H54 (cell line): ENCODE measurements around the gene HSP90AB1.
A peak's percentile ranks its signal among the peaks of the same experiment; 100 is the strongest.

Experiments
- DNase-seq: peaks from one replicate; pipeline ENCODE4 v3.0.0; 2011; ENCODE audit warnings: low spot score, mixed read lengths; ENCODE audit not compliant: insufficient read length
- FAIRE-seq: peaks from 3 replicates; lab custom pipeline; 2011; peaks lifted over from hg19 to GRCh38; lab: Jason Lieb, UNC
- POLR2A ChIP-seq: IDR thresholded peaks from 2 replicates; pipeline ENCODE4 v1.6.1; 2011; ENCODE audit warnings: low read depth, mild to moderate bottlenecking, low read length

Gene HSP90AB1

DNA sequence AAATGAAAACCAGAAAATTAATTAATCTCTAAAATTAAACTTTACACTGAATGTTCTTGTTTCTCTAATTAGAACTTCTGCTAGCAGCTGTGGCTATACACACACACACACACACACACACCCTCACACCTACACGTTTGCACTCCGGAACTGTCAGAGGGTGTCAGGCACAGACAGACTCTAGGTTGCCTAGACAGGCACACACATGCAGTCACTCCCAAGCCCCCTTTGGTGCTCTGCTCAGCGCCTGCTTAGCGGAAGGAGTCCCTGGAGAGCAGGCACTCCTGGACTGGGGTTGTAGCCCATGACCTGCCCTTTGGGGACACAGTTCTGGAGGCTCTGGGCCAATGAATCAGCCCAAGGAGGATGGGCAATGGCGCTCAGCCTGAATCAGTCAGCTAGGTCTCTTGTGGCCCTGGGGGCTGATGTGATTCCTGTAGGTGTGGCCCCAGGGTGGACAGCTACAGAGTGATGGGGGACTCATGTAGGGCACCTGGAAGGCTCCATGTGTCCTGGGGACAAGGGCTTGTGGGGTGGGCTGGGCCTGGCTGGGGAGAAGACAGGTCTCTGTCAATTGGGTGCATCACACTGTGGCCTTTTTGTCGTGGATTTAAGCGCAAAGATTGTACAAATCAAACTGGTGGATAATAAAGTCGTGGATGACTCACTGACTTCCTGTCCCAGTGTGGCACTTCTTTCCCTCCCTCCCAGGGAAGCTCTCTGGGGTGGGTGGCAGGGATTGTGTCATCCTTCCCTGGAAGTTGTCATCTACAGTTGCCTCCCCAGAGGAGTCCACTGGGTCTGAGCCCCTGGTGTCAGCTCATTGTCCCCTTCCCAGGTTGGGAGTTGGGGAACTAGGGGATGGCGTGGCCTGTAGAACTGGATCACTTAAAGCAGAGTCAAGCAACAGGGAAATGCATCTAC is 32.1 kb downstream of the HSP90AB1 start:
- DNase-seq (peak; percentile 83), FAIRE-seq (no peak)
- no peak for TF ChIP-seq POLR2A

DNA sequence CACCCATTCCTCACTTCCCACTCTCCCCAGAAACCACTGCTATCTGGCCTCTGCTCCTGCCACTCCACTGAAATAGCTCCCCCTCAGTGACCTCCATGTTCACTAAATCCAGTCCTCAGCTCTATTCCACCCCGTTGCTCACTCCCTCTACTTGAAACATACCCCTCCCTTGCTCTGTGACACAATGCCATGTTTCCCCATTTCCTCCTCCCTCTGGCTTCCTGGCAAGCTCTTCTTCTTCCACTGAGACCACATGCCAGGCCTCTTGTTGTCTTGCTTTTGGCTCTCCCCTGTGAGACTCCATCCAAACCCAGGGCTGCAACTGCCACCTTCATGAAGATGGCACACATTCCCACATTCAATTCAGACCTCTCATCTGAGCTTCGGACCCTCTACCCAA is 37.2 kb downstream of the HSP90AB1 start:
- no peak for TF ChIP-seq POLR2A
- no peak for FAIRE-seq
- DNase-seq = no peak

- FAIRE-seq = no peak
Observed at GRCh38 chr6:44284867-44285266, 38.0 kb downstream of the HSP90AB1 start.

GRCh38 chr6:44285552-44286284 is 38.8 kb downstream of the HSP90AB1 start:
- FAIRE-seq (no peak), DNase-seq (no peak)
- TF ChIP-seq POLR2A = no peak

More at GRCh38 chr6:44284867-44285266, 38.0 kb downstream of the HSP90AB1 start:
- no peak for TF ChIP-seq POLR2A
- no peak for DNase-seq

DNA sequence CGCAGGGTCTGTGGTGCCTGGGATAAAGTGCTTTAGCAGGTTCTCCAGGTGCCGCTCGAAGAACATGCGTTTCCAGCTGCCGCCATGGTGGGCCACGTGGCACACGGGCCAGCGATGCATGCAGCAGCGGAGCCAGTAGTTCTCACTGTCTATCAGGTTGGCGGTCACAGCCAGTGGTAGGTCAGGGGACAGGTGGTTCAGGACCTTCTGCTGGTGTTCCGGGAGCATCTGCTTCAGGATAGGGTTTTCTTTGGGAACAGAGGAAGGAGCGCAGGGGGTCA is 39.3 kb downstream of the HSP90AB1 start:
- DNase-seq (no peak), FAIRE-seq (no peak)
- no peak for TF ChIP-seq POLR2A

DNA sequence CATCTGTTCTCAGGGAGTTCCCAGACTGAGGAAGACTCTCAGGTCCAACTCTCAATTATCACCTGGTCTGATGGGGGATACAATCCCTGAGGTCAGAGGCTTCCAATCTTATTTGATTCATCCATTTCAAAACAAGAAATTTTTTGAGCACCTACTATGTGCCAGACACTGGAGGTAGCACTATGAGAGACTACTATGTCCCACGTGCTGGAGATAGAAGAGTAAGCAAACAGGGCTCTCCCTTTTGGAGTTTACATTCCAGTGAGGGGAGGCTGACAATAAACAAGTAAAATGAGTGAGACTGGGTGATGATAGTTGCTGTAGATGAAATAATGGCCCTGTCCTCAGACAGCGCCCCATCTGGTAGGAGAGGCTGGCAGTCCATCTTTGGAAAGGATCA is 39.8 kb downstream of the HSP90AB1 start:
- no peak for TF ChIP-seq POLR2A
- no peak for DNase-seq
- no peak for FAIRE-seq

GRCh38 chr6:44289726-44290260 is 42.9 kb downstream of the HSP90AB1 start:
- DNase-seq (no peak), FAIRE-seq (no peak)
- TF ChIP-seq POLR2A = no peak

DNA sequence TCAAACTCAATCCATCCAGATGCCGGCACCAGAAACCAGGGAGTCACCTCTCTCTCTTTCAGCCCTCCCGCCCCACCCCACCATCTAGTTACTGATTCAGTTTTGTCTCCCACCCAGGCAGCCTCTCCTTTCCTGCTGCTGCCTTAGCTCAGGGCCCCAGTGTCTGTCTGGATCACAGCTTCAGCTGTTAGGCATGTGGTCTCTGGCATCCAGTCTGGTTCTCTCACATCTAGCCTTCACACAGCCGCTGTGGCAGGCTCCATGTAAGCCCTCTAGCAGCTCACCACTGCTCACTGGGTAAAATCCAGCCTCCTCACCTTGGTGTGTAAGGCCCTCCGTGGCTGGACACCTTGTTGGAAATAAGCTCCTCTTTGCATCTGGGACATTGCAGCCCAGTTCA is 44.9 kb downstream of the HSP90AB1 start:
- TF ChIP-seq POLR2A = no peak
- DNase-seq (no peak), FAIRE-seq (no peak)

DNA sequence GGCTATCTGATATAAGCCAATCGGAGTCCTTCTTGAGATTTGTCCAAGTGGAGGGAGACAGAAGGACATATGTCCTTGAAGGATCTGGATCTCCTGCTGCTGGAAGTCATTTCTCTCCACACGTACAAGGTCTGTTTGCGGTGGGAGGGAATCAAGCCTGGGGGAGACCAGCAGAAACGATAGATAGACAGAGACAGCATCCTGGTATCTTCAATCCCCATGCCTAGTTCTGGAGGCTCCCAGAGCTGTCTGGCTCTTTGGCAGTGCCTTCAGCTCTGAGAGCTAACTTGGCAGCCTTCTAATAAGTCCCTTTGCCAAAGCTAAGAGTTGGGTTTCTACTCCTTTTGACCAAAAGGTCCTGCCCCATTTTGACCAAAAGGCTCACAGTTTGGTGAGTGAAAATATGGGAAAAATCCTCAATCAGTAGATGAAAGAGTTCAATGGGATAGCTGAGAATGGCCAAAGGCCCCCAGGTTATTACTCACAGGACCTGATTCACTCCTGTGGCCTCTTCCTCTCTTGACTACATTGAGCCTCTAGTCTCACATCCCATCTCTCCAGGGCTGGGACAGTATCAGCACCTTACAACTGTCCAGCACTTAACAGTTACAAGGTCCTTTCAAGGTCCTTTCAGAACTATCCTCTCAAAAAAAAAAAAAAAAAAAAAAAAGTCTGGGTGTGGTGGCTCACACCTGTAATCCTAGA is 45.9 kb downstream of the HSP90AB1 start:
- no peak for FAIRE-seq

DNA sequence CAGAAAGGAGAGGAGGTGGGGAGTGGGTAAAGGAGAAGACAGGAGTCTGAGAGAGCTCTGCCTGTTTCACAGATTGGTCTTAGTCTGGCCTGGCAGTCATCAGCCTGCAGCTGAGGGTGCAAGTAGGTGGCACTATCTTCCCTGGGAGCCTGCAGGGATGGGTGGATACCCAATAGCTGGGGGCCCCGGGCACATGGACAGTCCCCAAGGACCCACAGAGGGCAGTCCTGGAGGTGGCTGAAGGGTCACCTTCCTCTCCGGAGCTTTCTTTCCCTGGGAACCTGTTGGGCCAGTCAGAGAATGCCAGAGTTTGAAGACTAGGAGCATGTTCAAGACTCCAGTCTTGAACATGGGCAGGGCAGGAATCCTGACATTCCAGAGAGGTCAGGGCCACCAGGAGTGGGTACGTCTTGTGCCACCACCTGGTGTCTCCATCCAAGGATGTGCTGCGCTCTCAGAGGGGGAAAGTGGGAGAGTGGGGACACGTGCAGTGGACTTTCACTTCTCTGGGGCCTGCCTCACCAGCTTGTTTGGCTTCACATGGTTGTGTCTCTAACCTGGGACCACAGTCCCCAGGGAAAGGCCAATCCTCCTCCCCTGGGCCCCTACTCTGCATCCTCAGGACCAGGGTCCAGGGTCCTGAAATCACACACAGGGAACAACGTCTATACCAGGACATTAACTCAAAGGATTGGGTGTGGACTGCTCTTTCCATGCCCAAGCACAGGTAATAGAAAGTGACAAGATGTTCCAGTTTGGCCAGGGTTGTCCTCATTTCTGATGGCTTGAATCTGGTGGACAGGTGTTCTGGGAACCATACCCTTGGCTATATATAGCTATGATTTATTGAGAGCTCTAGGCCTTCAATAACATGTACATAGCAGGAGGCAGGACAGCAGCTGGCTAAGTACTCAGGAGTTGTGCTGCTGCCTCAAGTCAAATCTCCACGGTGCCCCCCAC is 48.2 kb downstream of the HSP90AB1 start:
- no peak for DNase-seq
- FAIRE-seq = no peak
- no peak for TF ChIP-seq POLR2A

More for the DNA sequence above, 45.9 kb downstream of the HSP90AB1 start:
- TF ChIP-seq POLR2A = no peak
- no peak for DNase-seq

DNA sequence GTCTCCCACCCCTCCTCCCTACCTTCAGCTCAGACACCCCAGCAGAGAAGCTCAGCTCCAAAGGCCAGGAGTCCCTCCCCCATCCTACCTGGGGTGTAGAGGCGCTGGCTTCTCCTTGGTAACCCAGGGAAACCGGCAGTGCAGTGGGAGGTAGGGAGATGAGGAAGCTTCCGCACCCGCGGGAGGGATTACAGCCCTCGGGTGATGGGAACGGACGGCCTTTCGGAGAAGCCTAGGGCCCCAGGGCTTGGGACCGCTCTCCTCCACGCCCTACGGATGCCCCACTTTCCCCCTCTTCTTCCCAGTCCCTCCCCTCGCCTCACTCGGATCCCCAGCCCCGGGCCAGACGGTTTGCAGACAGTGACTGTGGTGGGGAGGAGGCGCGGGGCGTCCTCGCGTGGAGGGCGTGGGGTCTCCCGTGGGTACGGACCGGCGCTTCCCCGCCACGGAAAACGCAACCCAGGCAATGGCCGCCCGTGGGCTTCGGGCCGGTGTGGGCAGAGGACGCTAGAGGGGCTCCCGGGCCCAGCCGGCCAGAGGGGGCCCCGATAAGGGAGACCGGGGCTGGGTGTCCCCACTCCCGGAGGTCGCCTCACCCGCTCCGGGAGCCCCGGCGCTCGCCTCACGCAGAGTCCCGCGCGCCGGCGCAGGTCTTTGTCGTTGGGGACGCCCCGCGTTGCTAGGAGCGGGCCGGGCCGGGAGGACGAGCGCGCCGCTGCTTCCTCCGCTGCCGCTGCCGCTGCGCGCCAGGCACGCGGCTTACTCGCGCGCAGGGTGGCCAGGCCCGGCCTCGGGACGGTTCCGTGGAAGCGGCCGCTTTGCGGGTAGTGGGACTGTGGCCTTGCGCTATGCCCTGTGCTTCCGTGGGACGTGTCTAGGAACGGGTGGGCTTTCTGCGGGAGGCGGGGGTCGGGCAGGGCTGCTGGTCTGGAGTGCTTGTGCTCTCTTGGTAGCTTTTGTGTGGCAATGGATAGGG is 50.5 kb downstream of the HSP90AB1 start:
- FAIRE-seq = no peak

More for the DNA sequence above, 50.5 kb downstream of the HSP90AB1 start:
- no peak for DNase-seq
- TF ChIP-seq POLR2A = no peak
